ENCODE measurements around the gene SLC15A3.

DNA sequence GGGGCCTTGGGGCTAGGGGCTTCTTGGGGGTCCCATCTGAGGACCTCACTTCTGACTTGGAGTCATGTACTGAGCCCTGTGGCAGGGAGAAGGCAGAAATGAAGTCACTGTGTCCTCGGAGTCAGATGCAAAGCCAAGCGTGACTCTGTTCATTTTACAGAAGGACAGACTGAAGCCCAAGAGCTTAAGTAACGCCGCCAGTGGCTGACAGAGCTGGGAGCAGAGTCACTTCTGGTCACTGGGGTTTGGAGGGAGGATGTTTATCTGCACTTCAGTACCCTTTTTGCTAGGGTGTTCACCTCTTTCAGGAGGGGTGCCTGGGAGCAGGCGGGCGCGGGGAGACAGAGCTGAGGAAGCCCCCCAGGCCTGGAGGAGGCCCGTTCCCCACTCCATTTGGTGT lies 30.2 kb upstream of the SLC15A3 start:
- TF ChIP-seq, protein P1, sequence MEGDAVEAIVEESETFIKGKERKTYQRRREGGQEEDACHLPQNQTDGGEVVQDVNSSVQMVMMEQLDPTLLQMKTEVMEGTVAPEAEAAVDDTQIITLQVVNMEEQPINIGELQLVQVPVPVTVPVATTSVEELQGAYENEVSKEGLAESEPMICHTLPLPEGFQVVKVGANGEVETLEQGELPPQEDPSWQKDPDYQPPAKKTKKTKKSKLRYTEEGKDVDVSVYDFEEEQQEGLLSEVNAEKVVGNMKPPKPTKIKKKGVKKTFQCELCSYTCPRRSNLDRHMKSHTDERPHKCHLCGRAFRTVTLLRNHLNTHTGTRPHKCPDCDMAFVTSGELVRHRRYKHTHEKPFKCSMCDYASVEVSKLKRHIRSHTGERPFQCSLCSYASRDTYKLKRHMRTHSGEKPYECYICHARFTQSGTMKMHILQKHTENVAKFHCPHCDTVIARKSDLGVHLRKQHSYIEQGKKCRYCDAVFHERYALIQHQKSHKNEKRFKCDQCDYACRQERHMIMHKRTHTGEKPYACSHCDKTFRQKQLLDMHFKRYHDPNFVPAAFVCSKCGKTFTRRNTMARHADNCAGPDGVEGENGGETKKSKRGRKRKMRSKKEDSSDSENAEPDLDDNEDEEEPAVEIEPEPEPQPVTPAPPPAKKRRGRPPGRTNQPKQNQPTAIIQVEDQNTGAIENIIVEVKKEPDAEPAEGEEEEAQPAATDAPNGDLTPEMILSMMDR (IDR thresholded peaks at IDR 0.05; ENCODE audit: low read depth, low read length) = no peak
- TF ChIP-seq EZH2phosphoT487 (IDR thresholded peaks at IDR 0.05; ENCODE audit: low read depth) = no peak
